ENCODE results near the gene DMD.

- TF ChIP-seq CTCF (IDR thresholded peaks at IDR 0.05; ENCODE audit: low read depth, low read length), result no peak
- TF ChIP-seq MYC (IDR thresholded peaks at IDR 0.05; ENCODE audit: low read depth, low read length), result no peak
- TF ChIP-seq POLR2A (IDR thresholded peaks at IDR 0.05; ENCODE audit: extremely low read depth, insufficient read length), result no peak
Measured at GRCh38 chrX:31572360-31572759, 1639.0 kb downstream of the DMD start.

All from NB4 (cell line).